Muscle of arm (tissue), 12 donors: Measurements from ENCODE around the gene KLHL21. TPM values are rescaled to one million over a fixed set of nuclear protein-coding genes. Genes with fewer than 3 reads are reported as not detected.
"Not testable (repeated sequence)": the region's sequence is repeated elsewhere in the genome, so short reads cannot be mapped to it uniquely, and the experiment has no call there.

Experiments used
- DNase-seq: peaks from one replicate; pipeline ENCODE4 v3.0.0-alpha.2; 2013
- polyA plus RNA-seq, 12 donors: library from polyadenylated mRNA; unstranded; fragments of 120-200 nt; gene quantifications; one replicate each; pipeline ENCODE4 v1.2.1, GENCODE V29; 2013; ENCODE audit not compliant: insufficient read length in 12 of 12

Gene KLHL21
- polyA plus RNA-seq, 12 donors: 15.8 to 55.5 (median 32.1) TPM; not detected in 1

GRCh38 chr1:6569033-6569432, 33.6 kb downstream of the KLHL21 start:
- no peak for DNase-seq

- DNase-seq: no peak
These were observed 42.4 kb downstream of the KLHL21 start for GRCh38 chr1:6560267-6560666.

DNA sequence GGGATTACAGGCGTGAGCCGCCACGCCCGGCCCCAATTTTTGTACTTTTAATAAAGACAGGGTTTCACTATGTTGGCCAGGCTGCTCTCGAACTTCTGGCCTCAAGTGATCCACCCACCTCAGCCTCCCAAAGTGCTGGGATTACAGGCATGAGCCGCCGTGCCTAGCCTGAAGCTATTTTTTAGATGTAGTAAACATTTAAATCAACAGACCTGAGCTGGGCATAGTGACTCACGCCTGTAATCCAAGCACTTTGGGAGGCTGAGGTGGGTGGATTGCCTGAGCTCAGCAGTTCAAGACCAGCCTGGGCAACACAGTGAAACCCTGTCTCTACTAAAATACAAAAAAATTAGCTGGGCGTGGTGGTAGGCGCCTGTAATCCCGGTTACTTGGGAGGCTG, 43.5 kb downstream of the KLHL21 start:
- DNase-seq: not testable (repeated sequence)

DNA sequence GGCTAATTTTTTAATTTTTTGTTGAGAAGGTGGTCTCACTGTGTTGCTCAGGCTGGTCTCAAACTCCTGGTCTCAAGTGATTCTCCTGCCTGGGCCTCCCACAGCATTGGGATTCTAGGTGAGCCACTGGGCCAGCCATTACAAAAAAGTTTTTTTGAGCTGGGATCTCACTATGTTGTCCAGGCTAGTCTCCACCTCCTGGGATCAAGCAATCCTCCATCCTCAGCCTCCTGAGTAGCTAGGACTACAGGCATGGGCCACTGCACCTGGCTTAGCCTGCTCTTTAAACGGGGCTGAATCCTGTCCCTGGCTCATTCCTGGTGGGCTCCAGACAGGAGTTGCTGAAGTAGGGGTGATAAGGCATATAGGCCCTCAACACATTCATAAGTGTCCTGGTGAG, 45.1 kb downstream of the KLHL21 start:
- no peak for DNase-seq

- DNase-seq: peak; percentile 37
These were observed 47.5 kb downstream of the KLHL21 start, which contains the start of gene TAS1R1 for GRCh38 chr1:6554907-6555778. TSS of gene TAS1R1 (plus strand) at chr1:6555307. CDS start at chr1:6555374, 67 bp downstream.

DNA sequence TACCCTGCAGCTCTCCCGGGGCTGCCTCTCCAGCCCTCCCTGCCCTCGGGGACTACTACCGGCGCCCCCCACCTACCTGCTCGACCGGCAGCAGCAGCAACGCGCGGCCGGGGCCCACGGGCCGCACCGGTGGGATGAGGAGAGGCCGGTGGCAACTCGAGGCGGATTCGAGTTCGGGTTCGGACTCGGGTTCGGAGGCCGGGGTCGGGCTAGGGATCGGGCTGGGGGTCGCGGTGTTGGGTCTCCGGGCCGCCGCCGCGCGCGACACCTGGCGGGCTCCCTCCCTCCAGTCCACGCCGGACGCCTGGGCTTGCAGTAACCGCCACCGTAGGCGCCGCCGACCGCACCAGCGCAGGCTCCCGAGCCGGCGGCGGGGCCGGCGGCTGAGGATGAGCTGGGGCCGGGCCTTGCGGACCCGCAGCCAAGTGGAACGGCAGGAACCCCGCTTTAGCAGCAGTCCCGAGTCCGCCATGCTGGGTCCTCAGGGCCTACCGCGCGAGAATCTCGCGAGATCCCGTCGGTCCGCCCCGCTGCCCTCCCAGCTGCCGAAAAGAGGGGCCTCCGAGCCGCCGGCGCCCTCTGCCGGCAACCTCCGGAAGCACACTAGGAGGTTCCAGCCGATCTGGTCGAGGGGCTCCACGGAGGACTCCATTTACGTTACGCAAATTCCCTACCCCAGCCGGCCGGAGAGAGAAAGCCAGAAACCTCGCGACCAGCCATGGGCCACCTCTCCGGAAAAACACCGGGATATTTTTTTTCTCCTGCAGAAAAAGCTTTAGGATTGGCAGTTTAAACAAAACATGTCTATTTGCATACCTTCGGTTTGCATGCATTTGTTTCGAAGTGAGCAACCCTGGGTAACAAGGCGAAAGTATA, 48.4 kb downstream of the KLHL21 start, which contains the start of gene NOL9:
Gene NOL9 (minus strand): TSS at position 483 of the 876 bp plus-strand sequence. CDS start 11 bp downstream, at position 472.
- DNase-seq: peak; percentile 96

- no peak for DNase-seq
These were observed 55.4 kb downstream of the KLHL21 start for GRCh38 chr1:6547301-6547700.

GRCh38 chr1:6546326-6546725, 56.3 kb downstream of the KLHL21 start:
- no peak for DNase-seq

GRCh38 chr1:6545276-6546112, 57.2 kb downstream of the KLHL21 start:
- DNase-seq: no peak

GRCh38 chr1:6544831-6545230, 57.8 kb downstream of the KLHL21 start:
- DNase-seq: no peak

Other genes starting within 250 kb of the KLHL21 start
- gene ACOT7, start 209.1 kb downstream of the KLHL21 start, polyA plus RNA-seq: 10 to 100 TPM in 11 of 12 donors, not detected in 1; 12.8 to 21.3 (median 15.5) TPM
- 1 to 10 TPM in 2 of 12 donors, under 1 TPM in 5, not detected in 5; 0.08 to 5.2 (median 0.17) TPM for gene HES2, start 182.9 kb downstream of the KLHL21 start, polyA plus RNA-seq
- gene ESPN, start 178.1 kb downstream of the KLHL21 start, polyA plus RNA-seq: 10 to 100 TPM in 1 of 12 donors, 1 to 10 TPM in 9, under 1 TPM in 1, not detected in 1; 0.76 to 46.7 (median 1.4) TPM
- 10 to 100 TPM in 4 of 12 donors, 1 to 10 TPM in 7, not detected in 1; 4.6 to 57.6 (median 8.7) TPM for gene TNFRSF25, start 136.7 kb downstream of the KLHL21 start, polyA plus RNA-seq
- 10 to 100 TPM in 5 of 12 donors, 1 to 10 TPM in 6, not detected in 1; 6.5 to 32.0 (median 9.8) TPM for gene PLEKHG5, start 111.2 kb downstream of the KLHL21 start, polyA plus RNA-seq
- 10 to 100 TPM in 11 of 12 donors, not detected in 1; 11.6 to 26.6 (median 17.1) TPM for gene NOL9, start 48.4 kb downstream of the KLHL21 start, polyA plus RNA-seq
- gene TAS1R1, start 47.6 kb downstream of the KLHL21 start, polyA plus RNA-seq: 1 to 10 TPM in 10 of 12 donors, not detected in 2; 3.3 to 7.0 (median 6.2) TPM
- 10 to 100 TPM in 11 of 12 donors, not detected in 1; 12.0 to 31.4 (median 18.5) TPM for gene ZBTB48, start 22.9 kb downstream of the KLHL21 start, polyA plus RNA-seq
- 10 to 100 TPM in 11 of 12 donors, not detected in 1; 15.1 to 34.6 (median 18.7) TPM for gene PHF13, start 10.9 kb upstream of the KLHL21 start, polyA plus RNA-seq
- gene THAP3, start 22.0 kb upstream of the KLHL21 start, polyA plus RNA-seq: 10 to 100 TPM in 11 of 12 donors, not detected in 1; 14.1 to 20.4 (median 16.0) TPM
- 10 to 100 TPM in 11 of 12 donors, not detected in 1; 26.9 to 43.3 (median 35.7) TPM for gene DNAJC11, start 98.9 kb upstream of the KLHL21 start, polyA plus RNA-seq
- 10 to 100 TPM in 11 of 12 donors, not detected in 1; 24.2 to 51.1 (median 44.7) TPM for gene CAMTA1, start 182.6 kb upstream of the KLHL21 start, polyA plus RNA-seq